ENCODE measurements around the gene DSC2.

Gene DSC2

GRCh38 chr18:31097666-31098065, 4.6 kb downstream of the DSC2 start:
- no peak for DNase-seq

GRCh38 chr18:31093880-31094279, 8.3 kb downstream of the DSC2 start:
- no peak for DNase-seq

GRCh38 chr18:31093294-31093693, 8.9 kb downstream of the DSC2 start:
- DNase-seq, result no peak

GRCh38 chr18:31091350-31091749, 10.9 kb downstream of the DSC2 start:
- DNase-seq, result no peak

- DNase-seq, result no peak
These were observed 13.7 kb downstream of the DSC2 start for GRCh38 chr18:31088532-31088931.

GRCh38 chr18:31079973-31080372, 22.2 kb downstream of the DSC2 start:
- no peak for DNase-seq

- no peak for DNase-seq
These were observed 24.3 kb downstream of the DSC2 start for GRCh38 chr18:31077878-31078277.

GRCh38 chr18:31072175-31072574, 30.0 kb downstream of the DSC2 start:
- no peak for DNase-seq

- DNase-seq, result no peak
These were observed 32.0 kb downstream of the DSC2 start for GRCh38 chr18:31070206-31070605.

GRCh38 chr18:31066266-31066665, 36.0 kb downstream of the DSC2 start:
- no peak for DNase-seq

GRCh38 chr18:31065036-31065773, 37.0 kb downstream of the DSC2 start:
- no peak for DNase-seq

GRCh38 chr18:31064130-31064529, 38.1 kb downstream of the DSC2 start:
- no peak for DNase-seq

- no peak for DNase-seq
These were observed 40.3 kb downstream of the DSC2 start for GRCh38 chr18:31061945-31062344.

- DNase-seq, result no peak
These were observed 43.3 kb downstream of the DSC2 start for GRCh38 chr18:31058897-31059296.

GRCh38 chr18:31057917-31058316, 44.3 kb downstream of the DSC2 start:
- no peak for DNase-seq

GRCh38 chr18:31057051-31057450, 45.2 kb downstream of the DSC2 start:
- DNase-seq, result no peak

GRCh38 chr18:31056296-31056695, 45.9 kb downstream of the DSC2 start:
- DNase-seq, result no peak

GRCh38 chr18:31050635-31051034, 51.6 kb downstream of the DSC2 start:
- DNase-seq, result no peak

- no peak for DNase-seq
These were observed 53.0 kb downstream of the DSC2 start for GRCh38 chr18:31049189-31049588.

GRCh38 chr18:31048216-31048615, 54.0 kb downstream of the DSC2 start:
- no peak for DNase-seq

- no peak for DNase-seq
These were observed 55.3 kb downstream of the DSC2 start for GRCh38 chr18:31046916-31047315.

- DNase-seq, result no peak
These were observed 56.6 kb downstream of the DSC2 start for GRCh38 chr18:31045599-31045998.

- no peak for DNase-seq
These were observed 57.3 kb downstream of the DSC2 start for GRCh38 chr18:31044926-31045325.

GRCh38 chr18:31043709-31044108, 58.5 kb downstream of the DSC2 start:
- no peak for DNase-seq
